Measurements from ENCODE around the gene MAP6. TPM values are rescaled to one million over a fixed set of nuclear protein-coding genes. Genes with fewer than 3 reads are reported as not detected.

Gene MAP6
- total RNA-seq, 1 donor from 2014 or later: 10.8 TPM

GRCh38 chr11:75631086-75631730, 37.6 kb downstream of the MAP6 start:
- no peak for ATAC-seq
- no peaks in the 10 kb centered on the region for H3K36me3 ChIP-seq
- H3K27ac ChIP-seq: no peak overlapping the region
- intact Hi-C loops (cut with DNase I): no loop called here
- no peaks in the 10 kb centered on the region for H3K27me3 ChIP-seq (ENCODE audit: low read depth)
- no peak for TF ChIP-seq CTCF (IDR thresholded peaks at IDR 0.05)
- peaks cover 4% of the 10 kb centered on the region for H3K4me1 ChIP-seq
- H3K4me3 ChIP-seq: no peak overlapping the region
- no peaks in the 10 kb centered on the region for H3K9me3 ChIP-seq
- no peak for DNase-seq

GRCh38 chr11:75627906-75628668, 40.8 kb downstream of the MAP6 start:
- Histone ChIP-seq H3K4me3 (no peak overlapping the region), H3K27ac (no peak overlapping the region)
- intact Hi-C loops (cut with DNase I): no loop called here

GRCh38 chr11:75626889-75627529, 41.8 kb downstream of the MAP6 start:
- Histone ChIP-seq H3K36me3 (no peaks in the 10 kb centered on the region), H3K4me1 (peaks cover 11% of the 10 kb centered on the region), H3K9me3 (no peaks in the 10 kb centered on the region), H3K27me3 (ENCODE audit: low read depth) (no peaks in the 10 kb centered on the region), H3K27ac (peak overlapping the region; percentile 42), H3K4me3 (no peak overlapping the region)
- intact Hi-C loops (cut with DNase I): no loop called here
- TF ChIP-seq CTCF (IDR thresholded peaks at IDR 0.05): no peak
- no peak for ATAC-seq
- DNase-seq: no peak

More at GRCh38 chr11:75627906-75628668, 40.8 kb downstream of the MAP6 start:
- no peaks in the 10 kb centered on the region for H3K27me3 ChIP-seq (ENCODE audit: low read depth)
- H3K36me3 ChIP-seq: no peaks in the 10 kb centered on the region
- no peak for TF ChIP-seq CTCF (IDR thresholded peaks at IDR 0.05)
- DNase-seq (no peak), ATAC-seq (no peak)
- peaks cover 11% of the 10 kb centered on the region for H3K4me1 ChIP-seq
- H3K9me3 ChIP-seq: no peaks in the 10 kb centered on the region

- Histone ChIP-seq H3K27me3 (ENCODE audit: low read depth) (no peaks in the 10 kb centered on the region), H3K4me1 (peaks cover 11% of the 10 kb centered on the region), H3K36me3 (no peaks in the 10 kb centered on the region), H3K27ac (peak overlapping the region; percentile 42), H3K9me3 (no peaks in the 10 kb centered on the region), H3K4me3 (no peak overlapping the region)
- ATAC-seq (peak; percentile 92 to 95), DNase-seq (peak; percentile 55)
- intact Hi-C loops (cut with DNase I): no loop called here
- TF ChIP-seq CTCF (IDR thresholded peaks at IDR 0.05): no peak
These were observed 42.6 kb downstream of the MAP6 start for GRCh38 chr11:75625991-75626888.

GRCh38 chr11:75625021-75625420, 43.8 kb downstream of the MAP6 start:
- Histone ChIP-seq H3K4me1 (peaks cover 11% of the 10 kb centered on the region), H3K36me3 (no peaks in the 10 kb centered on the region), H3K9me3 (no peaks in the 10 kb centered on the region), H3K4me3 (no peak overlapping the region), H3K27ac (no peak overlapping the region), H3K27me3 (ENCODE audit: low read depth) (no peaks in the 10 kb centered on the region)
- DNase-seq (no peak), ATAC-seq (peak; percentile 44 to 48)
- intact Hi-C loops (cut with DNase I): no loop called here
- no peak for TF ChIP-seq CTCF (IDR thresholded peaks at IDR 0.05)

Data from lower lobe of right lung (tissue), 2 donors.